ENCODE measurements around the gene LDLRAD3.

- TF ChIP-seq CTCF (IDR thresholded peaks at IDR 0.05) (no peak), FOXJ3 (CRISPR knock-in tag; IDR thresholded peaks at IDR 0.05) (no peak), POLR2AphosphoS5 (IDR thresholded peaks at IDR 0.05; ENCODE audit: low read depth, low read length) (no peak), SMC3 (IDR thresholded peaks at IDR 0.05; ENCODE audit: low read depth, low read length) (no peak), REST (IDR thresholded peaks at IDR 0.05; ENCODE audit: low read depth, low read length) (no peak), RAD21 (IDR thresholded peaks at IDR 0.05; ENCODE audit: low read length) (no peak), JUND (IDR thresholded peaks at IDR 0.05) (no peak), FOXM1 (IDR thresholded peaks at IDR 0.05; ENCODE audit: low read depth) (no peak)
Observed at GRCh38 chr11:36116161-36116560, 172.3 kb downstream of the LDLRAD3 start.

Measured in SK-N-SH (cell line).